ENCODE results near the gene CIRBP. TPM values are rescaled to one million over a fixed set of nuclear protein-coding genes. Genes with fewer than 3 reads are reported as not detected.

Gene CIRBP
- total RNA-seq, 1 donor from 2014 or later: 352 TPM

DNA sequence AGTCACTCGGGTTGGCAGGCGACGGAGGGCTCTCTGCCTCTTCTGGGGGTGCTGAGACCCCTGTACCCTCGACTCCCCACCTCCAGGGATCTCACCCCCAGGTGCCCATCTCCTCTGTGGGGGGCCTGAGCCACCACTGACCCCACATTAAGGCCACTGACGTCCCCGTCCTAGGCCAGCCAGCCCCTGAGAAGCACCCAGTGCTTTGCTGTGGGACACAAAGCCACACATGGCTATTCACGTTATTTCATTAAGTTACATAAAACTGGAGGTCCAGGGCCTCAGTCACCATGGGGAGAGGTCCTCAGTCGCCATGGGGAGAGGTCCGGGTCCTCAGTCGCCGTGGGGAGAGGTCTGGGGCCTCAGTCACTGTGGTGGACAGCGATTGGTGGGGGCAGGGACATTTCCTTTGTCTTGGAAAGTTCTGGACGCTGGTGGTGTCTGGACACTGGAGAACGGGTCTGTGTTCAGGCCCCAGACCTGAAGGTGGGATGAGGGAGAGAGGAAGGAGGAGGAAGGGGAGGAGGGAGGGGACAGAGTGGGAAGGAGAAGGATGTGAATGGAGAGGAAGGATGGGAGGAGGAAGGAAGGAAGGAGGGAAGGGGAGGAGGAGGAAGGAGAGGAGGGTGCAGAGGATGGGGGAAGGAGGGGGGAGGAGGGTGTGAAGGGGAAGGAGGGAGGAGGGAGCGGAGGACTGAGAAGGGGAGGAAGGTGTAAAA is 12.6 kb downstream of the CIRBP start:
- ATAC-seq (no peak), DNase-seq (no peak)
- no peak overlapping the region for H3K27ac ChIP-seq
- H3K4me1 ChIP-seq: peaks cover 12% of the 10 kb centered on the region
- H3K4me3 ChIP-seq: no peak overlapping the region
- peaks cover 20% of the 10 kb centered on the region for H3K36me3 ChIP-seq
- TF ChIP-seq, protein P1, sequence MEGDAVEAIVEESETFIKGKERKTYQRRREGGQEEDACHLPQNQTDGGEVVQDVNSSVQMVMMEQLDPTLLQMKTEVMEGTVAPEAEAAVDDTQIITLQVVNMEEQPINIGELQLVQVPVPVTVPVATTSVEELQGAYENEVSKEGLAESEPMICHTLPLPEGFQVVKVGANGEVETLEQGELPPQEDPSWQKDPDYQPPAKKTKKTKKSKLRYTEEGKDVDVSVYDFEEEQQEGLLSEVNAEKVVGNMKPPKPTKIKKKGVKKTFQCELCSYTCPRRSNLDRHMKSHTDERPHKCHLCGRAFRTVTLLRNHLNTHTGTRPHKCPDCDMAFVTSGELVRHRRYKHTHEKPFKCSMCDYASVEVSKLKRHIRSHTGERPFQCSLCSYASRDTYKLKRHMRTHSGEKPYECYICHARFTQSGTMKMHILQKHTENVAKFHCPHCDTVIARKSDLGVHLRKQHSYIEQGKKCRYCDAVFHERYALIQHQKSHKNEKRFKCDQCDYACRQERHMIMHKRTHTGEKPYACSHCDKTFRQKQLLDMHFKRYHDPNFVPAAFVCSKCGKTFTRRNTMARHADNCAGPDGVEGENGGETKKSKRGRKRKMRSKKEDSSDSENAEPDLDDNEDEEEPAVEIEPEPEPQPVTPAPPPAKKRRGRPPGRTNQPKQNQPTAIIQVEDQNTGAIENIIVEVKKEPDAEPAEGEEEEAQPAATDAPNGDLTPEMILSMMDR (IDR thresholded peaks at IDR 0.05): no peak
- intact Hi-C loops (cut with DNase I): no loop called here
- no peaks in the 10 kb centered on the region for H3K9me3 ChIP-seq
- peaks cover 34% of the 10 kb centered on the region for H3K27me3 ChIP-seq (ENCODE audit: low read depth)

DNA sequence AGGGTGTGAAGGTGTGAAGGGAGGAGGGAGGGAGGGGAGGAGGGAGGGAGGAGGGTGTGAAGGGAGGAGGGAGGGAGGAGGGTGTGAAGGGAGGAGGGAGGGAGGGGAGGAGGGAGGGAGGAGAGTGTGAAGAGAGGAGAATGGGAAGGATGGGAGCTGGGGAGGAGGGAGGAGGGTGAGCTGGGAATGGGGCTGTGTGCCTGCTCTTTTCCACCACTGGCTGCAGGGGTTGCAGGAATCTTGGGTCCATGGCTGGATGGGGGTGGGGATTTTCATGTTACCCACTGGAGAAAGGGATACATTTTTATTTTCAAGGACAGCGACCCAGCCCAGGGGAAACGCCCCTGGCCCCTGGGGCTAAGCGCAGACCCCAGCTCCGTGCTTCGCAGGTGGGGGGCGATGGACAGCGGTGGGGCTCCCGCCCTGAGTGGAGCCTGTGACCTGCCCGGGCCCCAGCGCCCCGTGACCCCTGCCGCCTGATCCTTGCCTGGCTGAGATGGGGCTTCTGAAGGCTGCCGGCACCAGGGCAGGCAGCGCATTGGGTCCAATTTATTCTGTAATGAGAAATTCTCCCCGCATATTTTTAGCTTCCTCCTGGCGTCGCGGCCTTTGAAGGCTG is 13.6 kb downstream of the CIRBP start:
- no peak overlapping the region for H3K27ac ChIP-seq
- intact Hi-C loops (cut with DNase I): no loop called here
- peaks cover 44% of the 10 kb centered on the region for H3K27me3 ChIP-seq (ENCODE audit: low read depth)
- H3K4me1 ChIP-seq: peaks cover 7% of the 10 kb centered on the region
- no peaks in the 10 kb centered on the region for H3K9me3 ChIP-seq
- no peak for ATAC-seq
- TF ChIP-seq, protein P1 (IDR thresholded peaks at IDR 0.05): no peak
- no peak for DNase-seq
- H3K36me3 ChIP-seq: peaks cover 13% of the 10 kb centered on the region
- no peak overlapping the region for H3K4me3 ChIP-seq

DNA sequence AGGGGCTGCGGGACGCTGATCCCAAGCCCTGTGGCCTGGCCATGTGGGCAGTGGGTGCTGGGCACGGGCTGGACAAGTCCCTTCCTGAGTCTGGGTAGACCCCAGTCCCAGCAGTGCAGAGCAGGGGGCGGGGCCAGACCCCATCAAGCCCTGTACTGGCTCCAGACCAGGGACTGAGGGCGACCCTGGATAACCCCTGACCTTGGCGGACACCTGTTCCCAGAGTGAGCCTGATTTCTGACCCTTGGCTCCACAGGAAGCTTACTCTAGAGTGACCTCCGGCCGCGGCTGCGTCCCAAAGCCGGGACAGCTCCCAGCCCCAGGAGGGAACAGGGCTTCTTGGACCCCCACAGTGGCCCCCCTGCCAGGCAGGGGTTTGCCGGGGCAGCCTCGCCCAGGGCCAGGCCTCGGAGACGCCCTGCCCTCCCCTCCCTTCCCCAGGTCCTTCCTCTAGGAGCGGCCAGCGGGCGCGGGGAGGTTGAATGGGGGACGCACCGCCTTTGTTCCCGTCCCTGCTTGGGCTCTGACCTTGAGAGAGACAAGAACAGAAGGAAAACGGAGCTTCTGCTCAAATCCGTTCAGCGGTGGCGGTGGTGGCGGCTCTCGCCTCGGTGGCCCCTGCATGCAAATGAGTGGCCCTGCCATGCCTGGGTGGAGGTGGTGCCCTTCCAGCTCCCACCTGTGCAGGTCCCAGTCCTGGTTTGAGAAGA is 14.2 kb downstream of the CIRBP start:
- TF ChIP-seq, protein P1 (IDR thresholded peaks at IDR 0.05): no peak
- ATAC-seq (no peak), DNase-seq (no peak)
- H3K27me3 ChIP-seq (ENCODE audit: low read depth): peaks cover 50% of the 10 kb centered on the region
- H3K27ac ChIP-seq: no peak overlapping the region
- peaks cover 7% of the 10 kb centered on the region for H3K4me1 ChIP-seq
- intact Hi-C loops (cut with DNase I): no loop called here
- H3K4me3 ChIP-seq: no peak overlapping the region
- no peaks in the 10 kb centered on the region for H3K9me3 ChIP-seq
- peaks cover 10% of the 10 kb centered on the region for H3K36me3 ChIP-seq

DNA sequence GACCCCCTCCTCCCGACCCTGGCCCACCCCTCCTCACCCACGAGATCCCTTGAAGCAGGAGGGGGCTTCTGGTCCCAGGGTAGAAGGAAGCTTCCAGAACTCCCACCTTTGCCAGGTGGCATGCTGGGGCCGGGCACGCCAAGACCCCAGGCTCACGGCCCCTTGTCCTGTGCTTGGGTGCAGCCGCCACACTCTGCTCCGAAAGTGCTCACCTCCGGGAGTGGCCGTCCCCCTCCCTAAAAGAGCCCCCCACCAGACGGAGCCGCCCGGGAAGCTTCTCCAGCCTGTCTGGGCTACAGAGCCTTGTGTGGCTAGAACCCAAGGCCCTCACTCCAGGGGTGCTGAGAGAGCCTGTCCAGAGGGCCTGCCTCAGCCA is 14.8 kb downstream of the CIRBP start:
- TF ChIP-seq, protein P1 (IDR thresholded peaks at IDR 0.05): no peak
- DNase-seq (no peak), ATAC-seq (no peak)
- no peaks in the 10 kb centered on the region for H3K9me3 ChIP-seq
- intact Hi-C loops (cut with DNase I): no loop called here
- peaks cover 7% of the 10 kb centered on the region for H3K4me1 ChIP-seq
- no peak overlapping the region for H3K27ac ChIP-seq
- peaks cover 56% of the 10 kb centered on the region for H3K27me3 ChIP-seq (ENCODE audit: low read depth)
- peaks cover 7% of the 10 kb centered on the region for H3K36me3 ChIP-seq
- no peak overlapping the region for H3K4me3 ChIP-seq

DNA sequence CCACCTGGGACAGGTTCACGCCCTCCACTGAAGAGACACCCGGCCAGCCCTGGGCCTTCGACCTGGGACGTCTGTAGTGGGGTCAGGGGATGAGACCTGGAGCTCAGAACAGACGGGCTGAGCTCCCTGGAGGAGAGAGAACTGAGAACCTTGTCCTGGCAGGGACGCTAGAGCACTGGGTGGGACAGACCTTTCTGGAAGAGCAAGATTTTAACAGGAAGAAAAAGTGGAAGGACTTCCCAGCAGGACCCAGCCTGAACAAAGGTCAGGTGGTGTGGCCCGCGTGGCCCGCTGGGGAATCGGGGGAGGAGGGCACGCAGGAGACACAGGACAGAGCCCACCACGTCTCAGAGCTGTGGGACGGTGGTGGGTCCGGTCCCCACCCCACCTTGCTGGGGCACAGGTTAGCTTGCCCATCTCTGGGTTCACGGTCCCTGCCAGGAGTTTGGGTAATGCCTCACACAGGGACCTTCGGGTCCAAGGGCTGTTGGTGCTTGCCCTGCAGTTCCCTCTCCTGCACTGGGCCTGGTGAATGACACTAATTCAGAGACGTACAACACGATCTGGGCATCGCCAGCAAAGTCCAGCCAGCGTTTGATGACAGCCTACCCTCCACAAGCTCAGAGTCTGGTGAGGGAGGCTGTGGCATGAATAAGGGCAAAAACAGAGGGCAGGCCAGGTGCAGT is 15.3 kb downstream of the CIRBP start:
- no peak for ATAC-seq
- H3K4me1 ChIP-seq: peaks cover 6% of the 10 kb centered on the region
- intact Hi-C loops (cut with DNase I): no loop called here
- peaks cover 1% of the 10 kb centered on the region for H3K36me3 ChIP-seq
- H3K4me3 ChIP-seq: no peak overlapping the region
- TF ChIP-seq, protein P1 (IDR thresholded peaks at IDR 0.05): no peak
- no peak for DNase-seq
- H3K27ac ChIP-seq: no peak overlapping the region
- H3K9me3 ChIP-seq: no peaks in the 10 kb centered on the region
- H3K27me3 ChIP-seq (ENCODE audit: low read depth): peaks cover 61% of the 10 kb centered on the region

Data from lower lobe of right lung (tissue), 2 donors.